CD8-positive, alpha-beta T cell (primary cell): ENCODE data around the gene TEX50. TPM values are rescaled to one million over a fixed set of nuclear protein-coding genes. Genes with fewer than 3 reads are reported as not detected.

ENCODE experiments used
- total RNA-seq, 46 experiments: library from RNA in 2 of 46; stranded (reverse) in 2 of 46; gene quantifications; one replicate each; pipeline ENCODE4 v1.2.3 and lab custom pipeline; 2021 to 2026

The TEX50 gene
- total RNA-seq, 2 experiments from 2014 or later, result not detected

Other genes with a start within 250 kb of the TEX50 start
- 100 to 1,000 TPM; 146 to 147 TPM for gene PRDX6, start 158.0 kb upstream of the TEX50 start, total RNA-seq
- gene SLC9C2, start 32.3 kb upstream of the TEX50 start, total RNA-seq, result not detected
- not detected for gene ANKRD45, start 34.5 kb downstream of the TEX50 start, total RNA-seq
- gene KLHL20, start 79.6 kb downstream of the TEX50 start, total RNA-seq, result 10 to 100 TPM; 27.9 to 29.0 TPM
- 1 to 10 TPM; 1.5 to 1.6 TPM for gene DARS2, start 189.3 kb downstream of the TEX50 start, total RNA-seq
- gene CENPL, start 189.5 kb downstream of the TEX50 start, total RNA-seq, result 1 to 10 TPM; 4.0 to 5.7 TPM
- gene GAS5, start 232.7 kb downstream of the TEX50 start, total RNA-seq, result 100 to 1,000 TPM; 774 to 800 TPM
- gene ZBTB37, start 233.0 kb downstream of the TEX50 start, total RNA-seq, result 10 to 100 TPM in 1 of 2 experiments, 1 to 10 TPM in 1; 8.8 to 10.4 TPM